ENCODE results near the gene SYT4. TPM values are rescaled to one million over a fixed set of nuclear protein-coding genes. Genes with fewer than 3 reads are reported as not detected.

SYT4 gene
- total RNA-seq, 3 donors from 2014 or later (not counting 1 experiment from before 2014, with no cell fraction given) = not detected

GRCh38 chr18:43265465-43265864 is 11.8 kb downstream of the SYT4 start:
- H3K27ac ChIP-seq (ENCODE audit: low read length) = no peak overlapping the region
- no peaks in the 10 kb centered on the region for H3K9me3 ChIP-seq (ENCODE audit: control insufficient read depth, insufficient read depth, low read length)
- no peaks in the 10 kb centered on the region for H3K4me1 Mint-ChIP-seq
- H3K27me3 ChIP-seq (ENCODE audit: control insufficient read depth, insufficient read depth, low read length) = no peaks in the 10 kb centered on the region
- peaks cover 8 to 9% of the 10 kb centered on the region in 2 donors for H3K9me3 Mint-ChIP-seq
- no peaks in the 10 kb centered on the region for H3K27me3 Mint-ChIP-seq (ENCODE audit: low read depth in 2 of 2)
- H3K27ac Mint-ChIP-seq = no peak overlapping the region
- no peaks in the 10 kb centered on the region for H3K36me3 ChIP-seq (ENCODE audit: control insufficient read depth, insufficient read depth, low read length)
- intact Hi-C loops (cut with micrococcal nuclease) = no loop called here
- H3K4me3 ChIP-seq (ENCODE audit: low read length) = no peak overlapping the region
- H3K4me1 ChIP-seq (ENCODE audit: control insufficient read depth, insufficient read depth, low read length) = no peaks in the 10 kb centered on the region
- TF ChIP-seq CTCF (IDR thresholded peaks at IDR 0.05) = no peak
- WGBS (ENCODE audit: insufficient coverage) = 75% methylated on average over 3 of the region's 4 CpGs
- H3K4me3 Mint-ChIP-seq = no peak overlapping the region
- ATAC-seq (no peak), DNase-seq (no peak)
- H3K36me3 Mint-ChIP-seq = no peaks in the 10 kb centered on the region

GRCh38 chr18:43248610-43249249 is 28.6 kb downstream of the SYT4 start:
- Mint-ChIP-seq H3K27me3 (ENCODE audit: low read depth in 2 of 2) (no peaks in the 10 kb centered on the region), H3K36me3 (no peaks in the 10 kb centered on the region)
- WGBS (ENCODE audit: insufficient coverage) = 100% methylated on average over 1 of the region's 1 CpG

GRCh38 chr18:43247944-43248343 is 29.3 kb downstream of the SYT4 start:
- Mint-ChIP-seq H3K27ac (no peak overlapping the region), H3K4me3 (no peak overlapping the region), H3K4me1 (no peaks in the 10 kb centered on the region), H3K27me3 (ENCODE audit: low read depth in 2 of 2) (no peaks in the 10 kb centered on the region), H3K9me3 (peaks cover 4 to 5% of the 10 kb centered on the region in 2 donors), H3K36me3 (no peaks in the 10 kb centered on the region)
- 90% methylated on average over 1 of the region's 1 CpG for WGBS (ENCODE audit: insufficient coverage)
- Histone ChIP-seq H3K4me3 (ENCODE audit: low read length) (no peak overlapping the region), H3K27me3 (ENCODE audit: control insufficient read depth, insufficient read depth, low read length) (no peaks in the 10 kb centered on the region), H3K4me1 (ENCODE audit: control insufficient read depth, insufficient read depth, low read length) (no peaks in the 10 kb centered on the region), H3K36me3 (ENCODE audit: control insufficient read depth, insufficient read depth, low read length) (no peaks in the 10 kb centered on the region), H3K27ac (ENCODE audit: low read length) (no peak overlapping the region), H3K9me3 (ENCODE audit: control insufficient read depth, insufficient read depth, low read length) (no peaks in the 10 kb centered on the region)
- ATAC-seq (no peak), DNase-seq (no peak)
- no peak for TF ChIP-seq CTCF (IDR thresholded peaks at IDR 0.05)
- intact Hi-C loops (cut with micrococcal nuclease) = no loop called here

More at GRCh38 chr18:43248610-43249249, 28.6 kb downstream of the SYT4 start:
- DNase-seq (no peak), ATAC-seq (no peak)
- H3K9me3 ChIP-seq (ENCODE audit: control insufficient read depth, insufficient read depth, low read length) = no peaks in the 10 kb centered on the region
- H3K4me3 ChIP-seq (ENCODE audit: low read length) = no peak overlapping the region
- no peak overlapping the region for H3K27ac ChIP-seq (ENCODE audit: low read length)
- intact Hi-C loops (cut with micrococcal nuclease) = no loop called here
- H3K27me3 ChIP-seq (ENCODE audit: control insufficient read depth, insufficient read depth, low read length) = no peaks in the 10 kb centered on the region
- no peaks in the 10 kb centered on the region for H3K36me3 ChIP-seq (ENCODE audit: control insufficient read depth, insufficient read depth, low read length)
- H3K4me1 ChIP-seq (ENCODE audit: control insufficient read depth, insufficient read depth, low read length) = no peaks in the 10 kb centered on the region
- no peak overlapping the region for H3K27ac Mint-ChIP-seq
- H3K4me1 Mint-ChIP-seq = no peaks in the 10 kb centered on the region
- peaks cover 4 to 5% of the 10 kb centered on the region in 2 donors for H3K9me3 Mint-ChIP-seq
- no peak overlapping the region for H3K4me3 Mint-ChIP-seq
- no peak for TF ChIP-seq CTCF (IDR thresholded peaks at IDR 0.05)

DNA sequence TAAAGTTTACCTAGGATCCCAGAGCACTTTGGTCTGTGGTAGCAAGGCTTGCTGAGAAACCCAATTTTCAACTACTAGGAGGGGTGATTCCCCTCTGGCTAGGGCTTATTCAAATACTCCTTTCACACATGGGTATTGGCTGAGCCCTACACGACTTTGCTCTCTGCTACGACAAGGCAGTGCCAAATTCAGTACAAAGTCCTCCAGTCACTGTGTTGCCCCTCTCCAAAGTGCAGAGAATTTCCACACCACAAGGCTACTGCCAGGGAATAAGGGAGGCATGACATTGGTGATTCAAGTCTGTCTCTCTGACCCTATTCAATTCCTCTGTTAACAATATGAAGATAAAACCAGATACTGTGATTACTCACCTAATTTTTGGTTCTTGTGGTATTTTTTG is 38.9 kb downstream of the SYT4 start:
- DNase-seq (no peak), ATAC-seq (no peak)
- Mint-ChIP-seq H3K9me3 (peaks cover 8 to 10% of the 10 kb centered on the region in 2 donors), H3K4me3 (no peak overlapping the region), H3K27me3 (ENCODE audit: low read depth in 2 of 2) (no peaks in the 10 kb centered on the region), H3K36me3 (no peaks in the 10 kb centered on the region), H3K27ac (no peak overlapping the region), H3K4me1 (no peaks in the 10 kb centered on the region)
- H3K27ac ChIP-seq (ENCODE audit: low read length) = no peak overlapping the region
- H3K4me1 ChIP-seq (ENCODE audit: control insufficient read depth, insufficient read depth, low read length) = no peaks in the 10 kb centered on the region
- no peaks in the 10 kb centered on the region for H3K27me3 ChIP-seq (ENCODE audit: control insufficient read depth, insufficient read depth, low read length)
- 71% methylated on average over 2 of the region's 2 CpGs for WGBS (ENCODE audit: insufficient coverage)
- H3K4me3 ChIP-seq (ENCODE audit: low read length) = no peak overlapping the region
- intact Hi-C loops (cut with micrococcal nuclease) = no loop called here
- H3K36me3 ChIP-seq (ENCODE audit: control insufficient read depth, insufficient read depth, low read length) = no peaks in the 10 kb centered on the region
- no peak for TF ChIP-seq CTCF (IDR thresholded peaks at IDR 0.05)
- no peaks in the 10 kb centered on the region for H3K9me3 ChIP-seq (ENCODE audit: control insufficient read depth, insufficient read depth, low read length)
